H1 (cell line): ENCODE results near the gene GNB1. TPM values are rescaled to one million over a fixed set of nuclear protein-coding genes. Genes with fewer than 3 reads are reported as not detected.

Experiments used
- CTCF ChIA-PET: fragments of 300-600 bp; sonication (Branson Sonifier 250); formaldehyde crosslinking; loops from one replicate; lab custom pipeline; 2021; ENCODE audit not compliant: partially characterized antibody; lab: Charles Lee
- POLR2A ChIA-PET: fragments of 300-600 bp; sonication (Branson Sonifier 250); formaldehyde crosslinking; loops from one replicate; lab custom pipeline; 2021; ENCODE audit warnings: inconsistent platforms; ENCODE audit not compliant: partially characterized antibody; lab: Charles Lee
- DNase-seq, 2 experiments: peaks; one replicate each; pipeline versions ENCODE4 v3.0.0 to v3.0.0-alpha.2; 2010 to 2022; ENCODE audit warnings: low spot score in 2 of 2, low read depth in 1 of 2, mixed read lengths in 1 of 2
- FAIRE-seq: peaks from 2 replicates; lab custom pipeline; 2011; peaks lifted over from hg19 to GRCh38; lab: Jason Lieb, UNC
- H2AFZ ChIP-seq: 2 replicates; pipeline ENCODE4 v1.8.1; 2012; ENCODE audit warnings: low read length, inconsistent platforms
- H2AK5ac ChIP-seq: 2 replicates; pipeline ENCODE4 v1.6.1; 2013; ENCODE audit warnings: low read depth, low read length
- H2BK120ac ChIP-seq: replicated peaks from 2 replicates; pipeline ENCODE3; 2013; ENCODE audit warnings: low read depth, low read length, inconsistent platforms
- H2BK12ac ChIP-seq: 2 replicates; pipeline ENCODE4 v1.6.1; 2013; ENCODE audit warnings: low read depth, low read length
- H2BK15ac ChIP-seq: 2 replicates; pipeline ENCODE4 v1.6.1; 2013; ENCODE audit warnings: low read length
- H2BK20ac ChIP-seq: 2 replicates; pipeline ENCODE4 v1.6.1; 2013; ENCODE audit warnings: low read length
- H2BK5ac ChIP-seq: 2 replicates; pipeline ENCODE4 v1.6.1; 2013; ENCODE audit warnings: low read depth, low read length
- H3K14ac ChIP-seq: 2 replicates; pipeline ENCODE4 v1.6.1; 2013; ENCODE audit warnings: inconsistent platforms; ENCODE audit not compliant: insufficient read length
- H3K18ac ChIP-seq: 2 replicates; pipeline ENCODE4 v1.6.1; 2013; ENCODE audit warnings: low read length; ENCODE audit errors: extremely low read depth
- H3K23ac ChIP-seq: 2 replicates; pipeline ENCODE4 v1.6.1; 2013; ENCODE audit warnings: inconsistent platforms; ENCODE audit not compliant: insufficient read length
- H3K23me2 ChIP-seq: 2 replicates; pipeline ENCODE4 v1.6.1; 2013; ENCODE audit warnings: low read depth, low read length
- H3K27ac ChIP-seq: 2 replicates; pipeline ENCODE4 v1.6.1; 2011; ENCODE audit warnings: low read depth, low read length, inconsistent platforms
- H3K27me3 ChIP-seq, 4 experiments: replicated peaks in 1 of 4; 1 replicate in 1 of 4; 2 replicates in 3 of 4; pipeline versions ENCODE4 v1.6.1 to v1.8.1; 2011 to 2013; ENCODE audit warnings: low read length in 3 of 4, mild to moderate bottlenecking in 3 of 4, inconsistent platforms in 2 of 4, mixed read lengths in 2 of 4, moderate library complexity in 1 of 4; ENCODE audit not compliant: control insufficient read depth in 3 of 4, insufficient read depth in 3 of 4; ENCODE audit errors: extremely low read depth in 1 of 4
- H3K36me3 ChIP-seq, 4 experiments: 2 replicates each; pipeline versions ENCODE4 v1.6.1 to v1.8.1; 2011 to 2013; ENCODE audit warnings: mild to moderate bottlenecking in 4 of 4, low read length in 3 of 4, moderate library complexity in 2 of 4, control low read depth in 1 of 4, inconsistent platforms in 1 of 4; ENCODE audit not compliant: insufficient read depth in 4 of 4, control insufficient read depth in 2 of 4
- H3K4ac ChIP-seq: replicated peaks from 2 replicates; pipeline ENCODE3; 2013; ENCODE audit warnings: low read length, low read depth, mixed read lengths, inconsistent platforms; ENCODE audit not compliant: insufficient read length
- H3K4me1 ChIP-seq, 4 experiments: replicated peaks in 1 of 4; 1 replicate in 1 of 4; 2 replicates in 3 of 4; pipeline versions ENCODE4 v1.6.1 to v1.8.1; 2011 to 2013; ENCODE audit warnings: low read length in 3 of 4, inconsistent platforms in 2 of 4, mixed read lengths in 1 of 4; ENCODE audit not compliant: insufficient read depth in 4 of 4, control insufficient read depth in 3 of 4
- H3K4me2 ChIP-seq, 2 experiments: 2 replicates each; pipeline versions ENCODE4 v1.6.1 to v1.8.1; 2011 to 2013; ENCODE audit warnings: low read depth in 2 of 2, low read length in 2 of 2, control low read depth in 1 of 2, inconsistent platforms in 1 of 2, mild to moderate bottlenecking in 1 of 2; ENCODE audit not compliant: insufficient read depth in 1 of 2
- H3K4me3 ChIP-seq, 4 experiments: fragments of 200-600, 300-600 bp in 1 of 4; sonication (generic), shearing (Covaris generic), sonication (Bioruptor Twin) in 1 of 4; 2 replicates each; pipeline versions ENCODE4 v1.5.1 to v1.8.1; 2011 to 2016; ENCODE audit warnings: low read length in 4 of 4, low read depth in 3 of 4, control low read depth in 2 of 4, inconsistent platforms in 2 of 4, mild to moderate bottlenecking in 2 of 4, mixed read lengths in 1 of 4, moderate library complexity in 1 of 4; ENCODE audit not compliant: insufficient read depth in 2 of 4; ENCODE audit errors: extremely low read depth in 1 of 4
- H3K56ac ChIP-seq: replicated peaks from 2 replicates; pipeline ENCODE3; 2013; ENCODE audit warnings: low read depth, mild to moderate bottlenecking, mixed read lengths, low read length, inconsistent platforms; ENCODE audit not compliant: insufficient read length
- H3K79me1 ChIP-seq: 2 replicates; pipeline ENCODE4 v1.6.1; 2013; ENCODE audit warnings: low read depth, low read length, control low read depth
- H3K79me2 ChIP-seq, 2 experiments: 2 replicates each; pipeline versions ENCODE4 v1.6.1 to v1.8.1; 2012 to 2013; ENCODE audit warnings: low read length in 2 of 2, mild to moderate bottlenecking in 2 of 2, inconsistent platforms in 1 of 2; ENCODE audit not compliant: insufficient read depth in 2 of 2, control insufficient read depth in 1 of 2
- H3K9ac ChIP-seq, 4 experiments: replicated peaks in 1 of 4; 1 replicate in 1 of 4; 2 replicates in 3 of 4; pipeline versions ENCODE4 v1.6.1 to v1.8.1; 2011 to 2013; ENCODE audit warnings: low read depth in 3 of 4, low read length in 3 of 4, control low read depth in 2 of 4, mild to moderate bottlenecking in 2 of 4, moderate library complexity in 2 of 4, inconsistent platforms in 1 of 4; ENCODE audit errors: extremely low read depth in 1 of 4
- H3K9me3 ChIP-seq, 2 experiments: 2 replicates each; pipeline versions ENCODE4 v1.6.1 to v1.8.1; 2012 to 2013; ENCODE audit warnings: mild to moderate bottlenecking in 2 of 2, moderate library complexity in 2 of 2, control low read depth in 1 of 2, inconsistent platforms in 1 of 2, low read depth in 1 of 2, low read length in 1 of 2, mixed read lengths in 1 of 2; ENCODE audit not compliant: insufficient read depth in 2 of 2
- H4K20me1 ChIP-seq, 2 experiments: replicated peaks in 1 of 2; 2 replicates each; pipeline versions ENCODE3 to v1.8.1; 2011 to 2013; ENCODE audit warnings: inconsistent platforms in 2 of 2, low read length in 2 of 2, mild to moderate bottlenecking in 1 of 2; ENCODE audit not compliant: insufficient read depth in 2 of 2, control insufficient read depth in 1 of 2
- H4K5ac ChIP-seq: 2 replicates; pipeline ENCODE4 v1.6.1; 2013; ENCODE audit warnings: low read length, low read depth, mixed read lengths, inconsistent platforms; ENCODE audit not compliant: insufficient read length
- H4K8ac ChIP-seq: 2 replicates; pipeline ENCODE4 v1.8.0; 2013; ENCODE audit warnings: mild to moderate bottlenecking, moderate library complexity, low read length, inconsistent platforms; ENCODE audit not compliant: insufficient read depth; ENCODE audit errors: extremely low read depth
- H4K91ac ChIP-seq: replicated peaks from 2 replicates; pipeline ENCODE3; 2013; ENCODE audit warnings: low read length, mixed read lengths, inconsistent platforms; ENCODE audit not compliant: insufficient read length
- HDAC6 ChIP-seq: IDR thresholded peaks from one replicate; pipeline ENCODE4 v1.7.1; 2012; ENCODE audit warnings: low read depth, mild to moderate bottlenecking, inconsistent platforms, low read length, moderate library complexity
- NANOG ChIP-seq: IDR thresholded peaks from 2 replicates; pipeline ENCODE4 v1.6.1; 2011; ENCODE audit warnings: low read length, low read depth, mild to moderate bottlenecking, inconsistent platforms; ENCODE audit not compliant: insufficient read depth, poor library complexity, severe bottlenecking
- POLR2A ChIP-seq, 2 experiments: IDR thresholded peaks; 1 replicate in 1 of 2; 2 replicates in 1 of 2; pipeline ENCODE4 v1.6.1; 2011; ENCODE audit warnings: low read depth in 2 of 2, low read length in 2 of 2, mild to moderate bottlenecking in 2 of 2; ENCODE audit errors: control extremely low read depth in 1 of 2
- SUZ12 ChIP-seq: fragments of 200-600 bp; sonication (generic); IDR thresholded peaks from 2 replicates; pipeline ENCODE4 v1.6.1; 2012; ENCODE audit warnings: mild to moderate bottlenecking, inconsistent platforms, low read length, moderate library complexity, mixed read lengths
- WGBS, 2 experiments: shearing (Covaris generic) in 1 of 2; methylation state at CpG; one replicate each; pipeline versions ENCODE4 v1.1.6 to v1.1.7; 2013 to 2015; ENCODE audit warnings: low lambda C conversion rate in 2 of 2, mixed read lengths in 2 of 2, inconsistent platforms in 1 of 2, low coverage in 1 of 2, missing lambda C conversion rate in 1 of 2; ENCODE audit not compliant: insufficient replicate concordance in 2 of 2, insufficient coverage in 1 of 2, insufficient read length in 1 of 2; ENCODE audit errors: extremely low coverage in 1 of 2, missing lambda C conversion rate in 1 of 2; 5-methylcytosine and 5-hydroxymethylcytosine counted together
- polyA plus RNA-seq, 7 experiments: library from polyadenylated mRNA; depleted of rRNA in 3 of 7; stranded (reverse) in 5 of 7; unstranded in 2 of 7; fragments of >200 nt in 5 of 7; fragments of 200-250 nt in 2 of 7; gene quantifications; 1 replicate in 5 of 7; 2 replicates in 1 of 7; 4 replicates in 1 of 7; pipeline versions ENCODE4 v1.2.1 to v1.2.3, GENCODE V29; 2011 to 2013; ENCODE audit warnings: missing spikeins in 2 of 7, mixed read lengths in 2 of 7
- total RNA-seq: library from RNA; stranded (reverse); fragmentation: NEBNext Ultra II Directional; extraction: Animal tissue kit (Norgen Biotek cat#: 25700); gene quantifications from 2 replicates; pipeline ENCODE4 v1.2.1, GENCODE V29; 2021
- TF ChIP-seq, protein P1 (sequence below): IDR thresholded peaks from 2 replicates; pipeline ENCODE4 v1.6.1; 2012; ENCODE audit warnings: inconsistent platforms

Gene GNB1
- total and polyA plus RNA-seq, 2 of the 8 experiments (the other 6 are each of a cell fraction or from before 2014, with no cell fraction given) = 343 to 382 TPM

DNA sequence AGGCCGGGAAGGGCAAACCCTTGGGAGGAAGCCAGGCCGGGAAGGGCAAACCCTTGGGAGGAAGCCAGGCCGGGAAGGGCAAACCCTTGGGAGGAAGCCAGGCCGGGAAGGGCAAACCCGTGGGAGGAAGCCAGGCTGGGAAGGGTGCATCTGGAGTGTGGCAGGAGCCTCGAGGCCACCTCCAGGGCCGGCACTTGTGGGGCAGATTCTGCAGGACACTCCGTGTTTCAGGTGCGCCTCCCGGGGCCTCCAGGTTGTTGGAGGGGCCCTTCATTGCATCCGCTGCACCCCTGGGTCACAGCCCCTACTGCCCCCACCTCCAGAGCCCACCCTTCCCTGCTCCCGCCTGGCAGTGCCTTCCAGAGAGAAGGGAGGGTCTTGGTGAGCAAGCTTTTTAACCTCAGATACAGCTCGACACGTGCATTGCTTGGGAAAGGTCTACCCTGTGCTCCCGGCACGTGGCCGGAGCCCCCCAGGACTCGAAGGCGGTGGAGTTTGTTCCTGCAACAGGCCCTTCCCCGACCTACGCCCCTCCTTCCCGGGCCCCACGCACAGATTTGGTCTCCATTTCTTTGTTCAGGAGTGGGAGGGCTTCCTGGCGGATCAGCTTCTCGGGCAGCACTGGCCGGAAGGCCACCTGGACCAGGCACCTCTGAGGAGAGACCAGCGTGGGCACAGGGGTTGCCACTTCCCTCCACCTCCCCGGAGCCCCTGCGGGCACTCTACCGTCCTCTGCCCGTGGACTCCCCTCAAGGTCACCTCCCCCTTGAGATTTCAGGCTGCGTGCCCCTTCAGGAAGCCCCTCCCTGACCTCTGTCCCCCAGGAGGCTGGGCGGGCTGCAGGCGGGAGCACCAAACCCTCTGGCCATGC, 37.6 kb upstream of the GNB1 start:
- Histone ChIP-seq H3K9ac (no peak overlapping the region), H3K4me1 (no peaks in the 10 kb centered on the region; a peak in 2 of 7 replicates), H2BK5ac (no peak overlapping the region), H3K36me3 (no peaks in the 10 kb centered on the region), H3K4me3 (no peak overlapping the region), H2BK15ac (peak overlapping the region; percentile 72), H2BK120ac (no peak overlapping the region), H4K20me1 (no peaks in the 10 kb centered on the region), H3K18ac (no peak overlapping the region), H3K27me3 (no peaks in the 10 kb centered on the region; a peak in 1 of 7 replicates), H2AK5ac (no peak overlapping the region), H2BK20ac (no peak overlapping the region), H3K56ac (no peak overlapping the region), H3K9me3 (peaks cover 0 to 15% of the 10 kb centered on the region in 2 experiments; a peak in 1 of 4 replicates), H3K27ac (no peak overlapping the region), H4K5ac (no peak overlapping the region), H3K23ac (no peak overlapping the region), H2AFZ (no peak overlapping the region), H3K79me2 (no peaks in the 10 kb centered on the region), H4K8ac (peak overlapping the region; percentile 25), H3K4ac (no peak overlapping the region), H3K14ac (no peak overlapping the region), H4K91ac (no peak overlapping the region), H3K23me2 (no peaks in the 10 kb centered on the region; the same call in 1 of the 2 replicates), H3K79me1 (no peaks in the 10 kb centered on the region), H2BK12ac (no peak overlapping the region), H3K4me2 (no peak overlapping the region)
- ChIA-PET POLR2A (no interaction called here), CTCF (interaction anchor here (0.8 to 3.1 kb wide), 5 partner anchors 14 to 121 kb away, joined by 3 to 13 read pairs (median 3); no protein-coding TSS in a partner anchor)
- DNase-seq = no peak
- 91% methylated on average over 30 of the region's 34 CpGs; no CpG with 5 or more reads in 1 of the 2 experiments for WGBS, 2 experiments
- TF ChIP-seq, protein P1, sequence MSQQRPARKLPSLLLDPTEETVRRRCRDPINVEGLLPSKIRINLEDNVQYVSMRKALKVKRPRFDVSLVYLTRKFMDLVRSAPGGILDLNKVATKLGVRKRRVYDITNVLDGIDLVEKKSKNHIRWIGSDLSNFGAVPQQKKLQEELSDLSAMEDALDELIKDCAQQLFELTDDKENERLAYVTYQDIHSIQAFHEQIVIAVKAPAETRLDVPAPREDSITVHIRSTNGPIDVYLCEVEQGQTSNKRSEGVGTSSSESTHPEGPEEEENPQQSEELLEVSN = peak; percentile 22; the same call in 1 of the 2 replicates
- TF ChIP-seq NANOG (no peak), SUZ12 (no peak), HDAC6 (no peak), POLR2A (IDR thresholded peaks at IDR 0.05; ENCODE audit: control extremely low read depth in 1 of 2, low read depth in 2 of 2, low read length in 2 of 2) (no peak)
- FAIRE-seq = no peak
